Thyroid gland (tissue), 4 donors: Measurements from ENCODE around the gene FLG. TPM values are rescaled to one million over a fixed set of nuclear protein-coding genes. Genes with fewer than 3 reads are reported as not detected.

Experiments
- DNase-seq, 2 donors: peaks; one replicate each; pipeline ENCODE4 v3.0.0-alpha.2; 2019
- H3K27ac ChIP-seq, 3 donors: fragments of 200-600 bp; sonication (generic); 1 replicate in 2 of 3; 2 replicates in 1 of 3; pipeline ENCODE4 v1.5.1; 2016 to 2019; ENCODE audit warnings: mild to moderate bottlenecking in 1 of 3, moderate library complexity in 1 of 3
- H3K27me3 ChIP-seq: fragments of 200-600 bp; sonication (generic); one replicate; pipeline ENCODE4 v1.5.1; 2019
- H3K36me3 ChIP-seq, 2 donors: fragments of 200-600 bp; sonication (generic); one replicate each; pipeline ENCODE4 v1.5.1; 2016 to 2019
- H3K4me1 ChIP-seq, 2 donors: fragments of 200-600 bp; sonication (generic); one replicate each; pipeline ENCODE4 v1.5.1; 2017 to 2019
- H3K4me3 ChIP-seq, 3 donors: fragments of 200-600 bp; sonication (generic); replicated peaks in 1 of 3; 1 replicate in 2 of 3; 2 replicates in 1 of 3; pipeline ENCODE4 v1.5.1; 2016; ENCODE audit warnings: mild to moderate bottlenecking in 1 of 3
- H3K9me3 ChIP-seq: fragments of 200-600 bp; sonication (generic); one replicate; pipeline ENCODE4 v1.5.1; 2017
- CTCF ChIP-seq, 6 experiments: fragments of 200-600 bp in 3 of 6; fragments of 450-650 bp in 3 of 6; sonication (generic) in 3 of 6; IDR thresholded peaks; one replicate each; pipeline ENCODE4 v1.5.1; 2016 to 2019; ENCODE audit warnings: antibody characterized with exemption in 6 of 6, mild to moderate bottlenecking in 2 of 6, inconsistent platforms in 1 of 6, moderate library complexity in 1 of 6
- POLR2A ChIP-seq, 2 donors: fragments of 450-650 bp; IDR thresholded peaks; one replicate each; pipeline ENCODE4 v1.6.1; 2017; ENCODE audit warnings: antibody characterized with exemption in 2 of 2, mild to moderate bottlenecking in 2 of 2, moderate library complexity in 1 of 2
- WGBS, 2 donors: methylation state at CpG; one replicate each; pipeline ENCODE4 v1.1.5; 2017; 5-methylcytosine and 5-hydroxymethylcytosine counted together
- intact Hi-C: fragments of 100-400 bp; cut with DNase I; formaldehyde crosslinking; loops from one replicate; pipeline ENCODE4 v1.15.1; 2023
- total RNA-seq, 4 donors: library from RNA; depleted of rRNA; stranded (reverse); fragments of >200 nt; gene quantifications; one replicate each; pipeline ENCODE4 v1.2.3, GENCODE V29; 2016

Gene FLG
- total RNA-seq, result 1 to 10 TPM in 1 of 4 donors, under 1 TPM in 1, not detected in 2; 0.11 to 1.3 TPM

- intact Hi-C loops, result no loop called here
- TF ChIP-seq POLR2A (IDR thresholded peaks at IDR 0.05) (no peak), CTCF (IDR thresholded peaks at IDR 0.05) (no peak)
- Histone ChIP-seq H3K4me1 (no peaks in the 10 kb centered on the region), H3K36me3 (no peaks in the 10 kb centered on the region), H3K27me3 (no peaks in the 10 kb centered on the region), H3K27ac (no peak within 1 kb of the TSS), H3K9me3 (no peaks in the 10 kb centered on the region), H3K4me3 (no peak within 1 kb of the TSS)
- WGBS, 2 donors, result 86 to 100% methylated on average over 1 of the region's 1 CpG
- DNase-seq, result no peak
These were observed at the start of gene FLG for GRCh38 chr1:152325111-152325510. TSS of gene FLG (minus strand) at chr1:152325239. CDS start at chr1:152315456, 9,783 bp downstream.

GRCh38 chr1:152374451-152374850 is 49.4 kb upstream of the FLG start:
- intact Hi-C loops, result no loop called here
- Histone ChIP-seq H3K9me3 (no peaks in the 10 kb centered on the region), H3K27me3 (no peaks in the 10 kb centered on the region), H3K4me3 (no peak overlapping the region), H3K27ac (no peak overlapping the region), H3K36me3 (no peaks in the 10 kb centered on the region), H3K4me1 (no peaks in the 10 kb centered on the region)
- no peak for TF ChIP-seq CTCF (IDR thresholded peaks at IDR 0.05)
- TF ChIP-seq POLR2A (IDR thresholded peaks at IDR 0.05), result no peak
- no peak for DNase-seq
- WGBS, 2 donors, result 83 to 88% methylated on average over 3 of the region's 3 CpGs

- Histone ChIP-seq H3K4me3 (no peak overlapping the region), H3K27me3 (no peaks in the 10 kb centered on the region), H3K36me3 (no peaks in the 10 kb centered on the region), H3K9me3 (no peaks in the 10 kb centered on the region), H3K4me1 (no peaks in the 10 kb centered on the region), H3K27ac (no peak overlapping the region)
- 77 to 86% methylated on average over 1 of the region's 1 CpG for WGBS, 2 donors
- DNase-seq, result no peak
- TF ChIP-seq CTCF (IDR thresholded peaks at IDR 0.05), result no peak
- TF ChIP-seq POLR2A (IDR thresholded peaks at IDR 0.05), result no peak
- intact Hi-C loops, result no loop called here
These were observed 47.6 kb upstream of the FLG start for GRCh38 chr1:152372672-152373071.

GRCh38 chr1:152367436-152367835 is 42.4 kb upstream of the FLG start:
- DNase-seq, result no peak
- intact Hi-C loops, result no loop called here
- TF ChIP-seq CTCF (IDR thresholded peaks at IDR 0.05), result no peak
- TF ChIP-seq POLR2A (IDR thresholded peaks at IDR 0.05), result no peak
- Histone ChIP-seq H3K36me3 (no peaks in the 10 kb centered on the region), H3K4me3 (no peak overlapping the region), H3K27ac (no peak overlapping the region), H3K4me1 (no peaks in the 10 kb centered on the region), H3K9me3 (no peaks in the 10 kb centered on the region), H3K27me3 (no peaks in the 10 kb centered on the region)
- 61 to 67% methylated on average over 1 of the region's 1 CpG for WGBS, 2 donors

- H3K9me3 ChIP-seq, result no peaks in the 10 kb centered on the region
- no peaks in the 10 kb centered on the region for H3K4me1 ChIP-seq
- H3K4me3 ChIP-seq, result no peak within 1 kb of the TSS
- H3K36me3 ChIP-seq, result no peaks in the 10 kb centered on the region
- TF ChIP-seq POLR2A (IDR thresholded peaks at IDR 0.05) (no peak), CTCF (IDR thresholded peaks at IDR 0.05) (no peak)
- H3K27me3 ChIP-seq, result no peaks in the 10 kb centered on the region
- DNase-seq, result no peak
- 86 to 91% methylated on average over 2 of the region's 2 CpGs for WGBS, 2 donors
- H3K27ac ChIP-seq, result no peak within 1 kb of the TSS
- intact Hi-C loops, result no loop called here
These were observed 34.9 kb upstream of the FLG start, which contains the start of gene FLG2 for GRCh38 chr1:152359906-152360305. TSS of gene FLG2 (minus strand) at chr1:152360006. CDS start at chr1:152358884, 1,122 bp downstream.
